ENCODE results near the gene MED27.

DNA sequence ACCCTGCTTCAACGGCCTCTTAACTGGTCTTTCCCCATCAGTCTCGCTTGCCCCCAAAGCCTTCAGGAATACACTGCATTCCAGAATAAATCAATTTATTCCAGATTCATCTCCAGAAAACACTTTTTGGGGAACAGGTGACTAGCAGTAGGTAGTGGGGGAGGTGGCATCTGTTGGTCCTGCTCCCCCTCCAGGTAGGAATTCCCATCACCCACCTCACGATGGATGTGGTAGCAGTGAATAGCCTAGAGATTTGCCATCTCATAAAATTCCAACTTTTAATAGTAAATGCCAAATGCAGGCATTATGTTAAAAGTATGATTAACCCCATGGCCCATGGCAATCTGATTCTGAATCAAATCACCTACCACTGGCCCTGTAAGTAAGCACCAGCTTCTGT, 142.7 kb downstream of the MED27 start:
- TF ChIP-seq, protein P1, sequence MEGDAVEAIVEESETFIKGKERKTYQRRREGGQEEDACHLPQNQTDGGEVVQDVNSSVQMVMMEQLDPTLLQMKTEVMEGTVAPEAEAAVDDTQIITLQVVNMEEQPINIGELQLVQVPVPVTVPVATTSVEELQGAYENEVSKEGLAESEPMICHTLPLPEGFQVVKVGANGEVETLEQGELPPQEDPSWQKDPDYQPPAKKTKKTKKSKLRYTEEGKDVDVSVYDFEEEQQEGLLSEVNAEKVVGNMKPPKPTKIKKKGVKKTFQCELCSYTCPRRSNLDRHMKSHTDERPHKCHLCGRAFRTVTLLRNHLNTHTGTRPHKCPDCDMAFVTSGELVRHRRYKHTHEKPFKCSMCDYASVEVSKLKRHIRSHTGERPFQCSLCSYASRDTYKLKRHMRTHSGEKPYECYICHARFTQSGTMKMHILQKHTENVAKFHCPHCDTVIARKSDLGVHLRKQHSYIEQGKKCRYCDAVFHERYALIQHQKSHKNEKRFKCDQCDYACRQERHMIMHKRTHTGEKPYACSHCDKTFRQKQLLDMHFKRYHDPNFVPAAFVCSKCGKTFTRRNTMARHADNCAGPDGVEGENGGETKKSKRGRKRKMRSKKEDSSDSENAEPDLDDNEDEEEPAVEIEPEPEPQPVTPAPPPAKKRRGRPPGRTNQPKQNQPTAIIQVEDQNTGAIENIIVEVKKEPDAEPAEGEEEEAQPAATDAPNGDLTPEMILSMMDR (IDR thresholded peaks at IDR 0.05): no peak
- TF ChIP-seq SIN3A (IDR thresholded peaks at IDR 0.05; ENCODE audit: borderline replicate concordance, insufficient read depth, low read depth, low read length) (no peak), POLR2AphosphoS5 (IDR thresholded peaks at IDR 0.05; ENCODE audit: low read depth, low read length) (no peak)
- TF ChIP-seq, protein P2, sequence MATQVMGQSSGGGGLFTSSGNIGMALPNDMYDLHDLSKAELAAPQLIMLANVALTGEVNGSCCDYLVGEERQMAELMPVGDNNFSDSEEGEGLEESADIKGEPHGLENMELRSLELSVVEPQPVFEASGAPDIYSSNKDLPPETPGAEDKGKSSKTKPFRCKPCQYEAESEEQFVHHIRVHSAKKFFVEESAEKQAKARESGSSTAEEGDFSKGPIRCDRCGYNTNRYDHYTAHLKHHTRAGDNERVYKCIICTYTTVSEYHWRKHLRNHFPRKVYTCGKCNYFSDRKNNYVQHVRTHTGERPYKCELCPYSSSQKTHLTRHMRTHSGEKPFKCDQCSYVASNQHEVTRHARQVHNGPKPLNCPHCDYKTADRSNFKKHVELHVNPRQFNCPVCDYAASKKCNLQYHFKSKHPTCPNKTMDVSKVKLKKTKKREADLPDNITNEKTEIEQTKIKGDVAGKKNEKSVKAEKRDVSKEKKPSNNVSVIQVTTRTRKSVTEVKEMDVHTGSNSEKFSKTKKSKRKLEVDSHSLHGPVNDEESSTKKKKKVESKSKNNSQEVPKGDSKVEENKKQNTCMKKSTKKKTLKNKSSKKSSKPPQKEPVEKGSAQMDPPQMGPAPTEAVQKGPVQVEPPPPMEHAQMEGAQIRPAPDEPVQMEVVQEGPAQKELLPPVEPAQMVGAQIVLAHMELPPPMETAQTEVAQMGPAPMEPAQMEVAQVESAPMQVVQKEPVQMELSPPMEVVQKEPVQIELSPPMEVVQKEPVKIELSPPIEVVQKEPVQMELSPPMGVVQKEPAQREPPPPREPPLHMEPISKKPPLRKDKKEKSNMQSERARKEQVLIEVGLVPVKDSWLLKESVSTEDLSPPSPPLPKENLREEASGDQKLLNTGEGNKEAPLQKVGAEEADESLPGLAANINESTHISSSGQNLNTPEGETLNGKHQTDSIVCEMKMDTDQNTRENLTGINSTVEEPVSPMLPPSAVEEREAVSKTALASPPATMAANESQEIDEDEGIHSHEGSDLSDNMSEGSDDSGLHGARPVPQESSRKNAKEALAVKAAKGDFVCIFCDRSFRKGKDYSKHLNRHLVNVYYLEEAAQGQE (IDR thresholded peaks at IDR 0.05; ENCODE audit: insufficient read depth in 1 of 2, low read depth in 2 of 2, low read length in 1 of 2): no peak

All from Panc1 (cell line).